Endodermal cell (in vitro differentiated cells): ENCODE results near the gene NDUFA12. TPM values are rescaled to one million over a fixed set of nuclear protein-coding genes. Genes with fewer than 3 reads are reported as not detected.

Experiments used
- DNase-seq: peaks from one replicate; pipeline ENCODE4 v3.0.0-alpha.2; 2017
- H3K27ac ChIP-seq: 2 replicates; pipeline ENCODE4 v1.5.1; 2013; ENCODE audit warnings: mild to moderate bottlenecking, low read depth, low read length, moderate library complexity
- H3K27me3 ChIP-seq: 2 replicates; pipeline ENCODE4 v1.6.1; 2013; ENCODE audit warnings: mild to moderate bottlenecking, low read length, moderate library complexity; ENCODE audit not compliant: insufficient read depth, control insufficient read depth, poor library complexity, severe bottlenecking
- H3K36me3 ChIP-seq: 2 replicates; pipeline ENCODE4 v1.7.0; 2013; ENCODE audit warnings: mild to moderate bottlenecking, low read length, moderate library complexity; ENCODE audit not compliant: control insufficient read depth, insufficient read depth
- H3K4me1 ChIP-seq: one replicate; pipeline ENCODE4 v1.7.0; 2013; ENCODE audit warnings: low read length; ENCODE audit not compliant: control insufficient read depth, insufficient read depth
- H3K4me3 ChIP-seq: 2 replicates; pipeline ENCODE4 v1.5.1; 2013; ENCODE audit warnings: mild to moderate bottlenecking, low read length, moderate library complexity
- H3K9ac ChIP-seq: 2 replicates; pipeline ENCODE4 v1.6.1; 2013; ENCODE audit warnings: mild to moderate bottlenecking, low read length, moderate library complexity; ENCODE audit not compliant: poor library complexity, severe bottlenecking; ENCODE audit errors: extremely low read depth
- H3K9me3 ChIP-seq: 2 replicates; pipeline ENCODE4 v1.6.1; 2013; ENCODE audit warnings: mild to moderate bottlenecking, low read length, moderate library complexity; ENCODE audit not compliant: control insufficient read depth
- H3K27ac Mint-ChIP-seq: 2 replicates; pipeline ENCODE4 v1.8.0; 2020; ENCODE audit warnings: mixed read lengths
- H3K27me3 Mint-ChIP-seq: 2 replicates; pipeline ENCODE4 v1.8.0; 2021; ENCODE audit warnings: mild to moderate bottlenecking, mixed read lengths; ENCODE audit not compliant: insufficient read depth
- H3K36me3 Mint-ChIP-seq: 2 replicates; pipeline ENCODE4 v1.8.0; 2020; ENCODE audit warnings: low read depth, mixed read lengths
- H3K4me1 Mint-ChIP-seq: 2 replicates; pipeline ENCODE4 v1.8.0; 2020; ENCODE audit warnings: mixed read lengths
- H3K4me3 Mint-ChIP-seq: 2 replicates; pipeline ENCODE4 v1.8.0; 2020; ENCODE audit warnings: mild to moderate bottlenecking, moderate library complexity, mixed read lengths
- H3K9me3 Mint-ChIP-seq: 2 replicates; pipeline ENCODE4 v1.8.0; 2020; ENCODE audit warnings: mild to moderate bottlenecking, mixed read lengths
- CTCF ChIP-seq: fragments of 200-600 bp; sonication (generic); conservative IDR thresholded peaks from 2 replicates; pipeline ENCODE4 v1.5.0; 2021; ENCODE audit warnings: antibody characterized with exemption, mild to moderate bottlenecking
- WGBS, 2 experiments: methylation state at CpG; one replicate each; pipeline versions ENCODE4 v1.1.5 to v1.1.7; 2013; ENCODE audit warnings: missing lambda C conversion rate in 2 of 2, mixed read lengths in 1 of 2; ENCODE audit not compliant: insufficient coverage in 1 of 2, insufficient read length in 1 of 2; 5-methylcytosine and 5-hydroxymethylcytosine counted together
- total RNA-seq, 2 donors: library from RNA; stranded (reverse); fragmentation: NEBNext Ultra II Directional in 1 of 2; extraction: Animal tissue kit (Norgen Biotek cat#: 25700) in 1 of 2; gene quantifications; 2 replicates in 1 of 2; 3 replicates in 1 of 2; pipeline ENCODE4 v1.2.1, GENCODE V29; 2021

The NDUFA12 gene
- total RNA-seq, 2 donors from 2014 or later: 113 to 131 TPM

DNA sequence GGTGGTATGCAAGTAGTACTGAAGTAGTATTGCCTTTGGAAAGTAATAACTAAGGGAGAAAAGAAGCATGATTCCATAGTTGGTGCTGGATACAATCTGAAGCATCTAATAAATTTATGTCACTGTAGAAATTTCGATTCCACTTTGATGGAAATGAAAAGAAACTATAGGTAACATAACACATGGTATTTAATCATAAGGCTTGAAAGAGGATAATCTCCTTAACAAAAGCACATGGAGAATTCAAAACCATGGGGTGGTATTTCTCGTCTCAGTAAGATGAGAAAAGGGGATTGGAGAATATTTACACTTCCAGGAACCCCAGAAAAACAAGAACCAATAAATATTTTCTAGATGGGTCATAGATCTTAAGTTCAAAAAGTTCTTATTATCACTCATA lies 72.7 kb downstream of the NDUFA12 start:
- WGBS, 2 experiments: 80% methylated on average over 1 of the region's 2 CpGs; no CpG with 5 or more reads in 1 of the 2 experiments
- no peaks in the 10 kb centered on the region for H3K36me3 ChIP-seq
- H3K27ac Mint-ChIP-seq: no peak overlapping the region
- H3K4me3 Mint-ChIP-seq: no peak overlapping the region
- no peak overlapping the region for H3K9ac ChIP-seq
- peaks cover 5% of the 10 kb centered on the region for H3K4me1 Mint-ChIP-seq
- H3K9me3 Mint-ChIP-seq: no peaks in the 10 kb centered on the region
- H3K4me1 ChIP-seq: no peaks in the 10 kb centered on the region
- no peaks in the 10 kb centered on the region for H3K27me3 ChIP-seq
- DNase-seq: no peak
- no peak overlapping the region for H3K27ac ChIP-seq
- H3K4me3 ChIP-seq: no peak overlapping the region
- no peaks in the 10 kb centered on the region for H3K36me3 Mint-ChIP-seq
- no peaks in the 10 kb centered on the region for H3K9me3 ChIP-seq
- no peaks in the 10 kb centered on the region for H3K27me3 Mint-ChIP-seq
- no peak for TF ChIP-seq CTCF

DNA sequence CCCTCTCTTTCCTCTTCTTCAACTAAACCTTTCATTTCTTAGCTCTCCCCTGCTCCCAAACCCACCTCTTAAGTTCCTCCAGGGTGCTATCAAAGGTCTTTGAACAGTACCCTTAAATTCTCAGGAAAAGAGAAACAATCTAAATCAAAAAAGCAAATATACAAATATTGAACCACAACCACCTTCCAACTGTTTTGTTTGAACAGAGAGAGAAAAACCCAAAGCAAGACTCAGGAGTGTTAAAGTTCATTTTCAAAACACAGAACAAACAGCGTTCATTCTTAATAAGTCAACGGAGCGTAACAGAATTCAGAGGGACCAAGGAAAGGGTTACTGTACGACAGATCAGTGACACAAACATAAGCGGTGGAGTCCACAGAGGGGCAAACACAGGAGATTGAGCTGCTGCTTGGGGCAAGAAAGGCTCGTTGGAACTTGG lies 73.3 kb downstream of the NDUFA12 start:
- H3K27me3 ChIP-seq: no peaks in the 10 kb centered on the region
- H3K36me3 Mint-ChIP-seq: no peaks in the 10 kb centered on the region
- no peak overlapping the region for H3K27ac ChIP-seq
- no peak overlapping the region for H3K4me3 ChIP-seq
- H3K36me3 ChIP-seq: no peaks in the 10 kb centered on the region
- DNase-seq: no peak
- H3K27me3 Mint-ChIP-seq: no peaks in the 10 kb centered on the region
- no peaks in the 10 kb centered on the region for H3K9me3 ChIP-seq
- H3K27ac Mint-ChIP-seq: no peak overlapping the region
- H3K4me3 Mint-ChIP-seq: no peak overlapping the region
- H3K4me1 Mint-ChIP-seq: peaks cover 5% of the 10 kb centered on the region
- no peaks in the 10 kb centered on the region for H3K9me3 Mint-ChIP-seq
- 90 to 100% methylated on average over 4 to 6 of the region's 6 CpGs for WGBS, 2 experiments
- no peak overlapping the region for H3K9ac ChIP-seq
- no peaks in the 10 kb centered on the region for H3K4me1 ChIP-seq
- TF ChIP-seq CTCF: no peak

DNA sequence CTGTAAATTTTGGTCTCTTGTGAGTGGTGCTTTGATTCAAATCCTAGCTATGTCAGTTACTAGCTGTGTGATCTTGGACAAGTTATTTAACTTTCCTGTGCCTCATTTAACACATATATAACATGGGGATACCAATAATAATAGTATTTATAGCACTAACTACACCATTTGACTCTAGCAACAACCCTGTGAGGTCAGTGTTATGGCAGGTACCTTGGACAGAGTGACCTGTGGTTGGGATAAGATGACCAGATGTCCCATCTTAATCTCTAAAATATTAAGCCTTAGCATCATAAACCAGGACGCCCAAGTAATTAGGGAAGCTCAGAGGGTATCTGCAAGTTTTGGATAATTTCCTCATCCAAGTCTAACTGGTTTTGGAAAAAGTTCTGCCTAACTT lies 73.7 kb downstream of the NDUFA12 start:
- Histone ChIP-seq H3K27me3 (no peaks in the 10 kb centered on the region), H3K27ac (no peak overlapping the region), H3K9me3 (no peaks in the 10 kb centered on the region), H3K4me3 (no peak overlapping the region), H3K36me3 (no peaks in the 10 kb centered on the region), H3K9ac (no peak overlapping the region), H3K4me1 (no peaks in the 10 kb centered on the region)
- no peak for DNase-seq
- no peaks in the 10 kb centered on the region for H3K27me3 Mint-ChIP-seq
- no peak for TF ChIP-seq CTCF
- H3K27ac Mint-ChIP-seq: no peak overlapping the region
- H3K4me3 Mint-ChIP-seq: no peak overlapping the region
- peaks cover 5% of the 10 kb centered on the region for H3K4me1 Mint-ChIP-seq
- no peaks in the 10 kb centered on the region for H3K9me3 Mint-ChIP-seq
- WGBS, 2 experiments: 100% methylated on average over 1 of the region's 1 CpG
- no peaks in the 10 kb centered on the region for H3K36me3 Mint-ChIP-seq
